Measurements from ENCODE around the gene ANKS1A.
A peak's percentile ranks its signal among the peaks of the same experiment; 100 is the strongest.
"Not testable (repeated sequence)": the region's sequence is repeated elsewhere in the genome, so short reads cannot be mapped to it uniquely, and the experiment has no call there.

Gene ANKS1A

DNA sequence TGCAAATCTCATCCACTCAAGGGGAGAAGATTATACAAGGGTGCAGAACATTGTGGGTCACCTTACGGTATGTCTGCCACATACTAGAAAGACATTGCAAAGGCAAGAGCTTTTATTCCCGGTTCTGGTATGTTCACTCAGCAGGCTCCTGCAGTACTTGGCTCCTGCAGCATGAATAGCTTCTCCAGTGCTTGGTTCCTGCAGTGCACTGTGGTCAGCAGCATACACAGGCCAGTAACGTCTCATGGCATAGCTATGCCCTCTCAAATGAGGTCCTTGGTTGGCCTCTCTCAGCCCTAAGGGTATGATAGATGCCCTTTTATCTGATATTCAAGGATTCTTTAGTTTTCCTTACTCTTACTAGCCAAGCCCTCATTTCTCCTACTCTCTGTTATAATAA, 239.4 kb downstream of the ANKS1A start:
- no peak for DNase-seq

DNA sequence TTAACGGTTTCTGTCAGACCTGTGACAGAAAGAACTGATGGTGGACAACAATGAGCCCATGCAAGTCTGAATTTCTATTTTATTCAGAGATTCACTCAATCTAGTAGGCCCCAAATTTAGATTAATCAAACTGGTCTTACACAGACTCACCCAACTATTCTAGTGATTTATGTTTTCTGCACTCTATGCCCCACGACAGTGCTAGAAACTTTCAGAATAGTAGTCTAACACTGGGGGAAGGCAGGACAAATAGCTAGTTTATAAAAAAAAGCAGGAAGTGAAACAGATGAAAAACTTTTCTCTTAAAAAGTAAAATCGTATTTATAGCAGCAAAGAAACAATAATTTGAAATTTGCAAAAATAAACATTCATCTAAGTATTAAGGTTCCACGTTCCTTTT, 247.1 kb downstream of the ANKS1A start:
- DNase-seq, result no peak

DNA sequence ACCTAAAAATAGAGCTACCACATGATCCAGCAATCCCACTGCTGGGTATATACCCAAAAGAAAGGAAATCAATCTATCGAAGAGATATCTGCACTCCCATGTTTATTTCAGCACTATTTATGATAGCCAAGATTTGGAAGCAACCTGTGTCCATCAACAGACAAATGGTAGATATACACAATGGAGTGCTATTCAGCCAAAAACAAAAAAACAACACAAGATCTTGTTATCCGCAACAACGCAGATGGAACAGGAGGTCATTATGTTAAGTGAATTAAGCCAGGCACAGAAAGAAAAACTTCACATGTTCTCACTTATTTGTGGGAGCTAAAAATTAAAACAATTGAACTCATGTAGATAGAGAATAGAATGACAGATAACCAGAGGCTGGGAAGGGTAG, 249.1 kb downstream of the ANKS1A start:
- not testable (repeated sequence) for DNase-seq

DNA sequence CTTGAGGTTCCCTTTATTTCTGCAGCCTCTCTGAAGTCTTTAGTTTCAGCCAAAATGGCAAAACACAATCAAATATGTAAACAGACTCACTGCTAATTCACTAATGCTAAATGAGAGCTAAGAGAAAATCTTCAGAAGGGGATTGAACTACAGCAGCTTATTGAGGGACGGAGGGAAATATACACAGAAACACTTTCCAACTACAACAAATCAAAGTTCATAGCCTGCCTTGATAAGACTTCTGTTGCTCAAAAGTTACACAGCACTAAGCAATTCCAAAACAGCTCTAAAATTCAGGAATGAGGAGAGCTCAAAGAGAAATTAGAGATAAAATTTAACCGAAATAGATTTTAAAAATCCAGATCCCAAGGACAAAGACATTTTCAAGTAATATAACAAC, 250.4 kb downstream of the ANKS1A start:
- no peak for DNase-seq

DNA sequence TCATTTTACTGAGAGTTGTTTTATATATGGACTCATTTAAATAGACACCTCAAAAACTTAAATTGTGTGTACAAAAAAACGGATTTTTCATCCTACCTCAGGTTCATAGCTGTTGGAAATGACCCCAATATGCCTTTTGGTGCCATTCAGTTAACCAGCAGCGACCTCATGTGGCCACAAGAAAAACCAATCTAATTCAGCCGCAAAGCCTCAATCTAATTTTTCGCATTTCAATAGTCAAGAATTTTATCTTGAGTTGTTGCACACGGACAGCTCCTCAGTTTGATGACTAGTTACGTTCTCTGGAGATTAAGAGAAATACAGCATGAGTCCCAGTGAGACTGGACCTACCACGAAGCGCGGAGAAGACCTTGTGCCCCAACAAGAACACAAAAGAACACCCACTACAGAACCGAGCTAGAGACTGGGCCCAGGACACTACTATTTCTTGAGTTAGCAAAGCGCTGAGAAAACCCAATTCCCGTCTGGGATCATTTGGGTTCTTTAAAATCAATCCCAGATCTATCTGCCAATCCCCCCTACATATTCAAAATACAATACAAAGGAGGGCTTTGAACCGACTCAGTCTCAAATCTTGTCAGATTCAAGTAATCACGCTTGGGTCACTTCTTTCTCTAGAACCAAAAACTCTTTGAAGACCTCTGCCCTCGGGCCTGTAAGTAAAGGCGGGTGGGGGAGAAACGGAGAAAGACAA, 251.0 kb downstream of the ANKS1A start:
- DNase-seq, result peak; percentile 56

DNA sequence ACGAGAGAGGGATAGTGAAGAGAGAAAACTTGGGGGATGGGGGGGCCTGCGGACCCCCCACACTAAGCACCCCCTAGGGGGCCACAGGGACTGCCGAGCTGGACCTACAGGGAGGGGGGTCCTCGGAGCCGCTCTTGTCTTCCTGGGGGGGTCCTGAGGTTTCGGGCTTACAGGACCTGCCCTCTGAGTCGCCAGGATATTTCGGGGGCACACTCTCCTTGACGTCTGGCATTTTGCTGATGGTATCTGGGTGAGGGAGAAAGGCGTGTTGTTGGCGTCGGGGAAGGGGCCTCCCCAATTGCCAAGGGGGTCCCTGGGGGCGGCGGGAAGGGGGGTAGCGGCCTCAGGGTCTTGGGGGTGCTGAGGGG, 251.6 kb downstream of the ANKS1A start:
- no peak for DNase-seq
